HCT116 (cell line): Measurements from ENCODE around the gene GMDS. TPM values are rescaled to one million over a fixed set of nuclear protein-coding genes. Genes with fewer than 3 reads are reported as not detected.

Experiments used
- ATAC-seq: fragments of 200-7000 bp; cut with Tn5 transposase; 2 replicates; pipeline ENCODE4 v1.9.1; 2020; ENCODE audit warnings: mild to moderate bottlenecking, moderate library complexity
- BruUV-seq: library from RNA; stranded (reverse); fragments of 400-500 nt; replicated peaks from 2 replicates; lab custom pipeline; 2021; lab: Mats Ljungman, UMichigan
- CTCF ChIA-PET: fragments of 300-600 bp; sonication (Branson Sonifier 250); formaldehyde crosslinking; loops from one replicate; lab custom pipeline; 2021; ENCODE audit warnings: antibody characterized with exemption; lab: Charles Lee
- POLR2A ChIA-PET: fragments of 300-600, 350-600 bp; sonication (Branson Sonifier 250); formaldehyde crosslinking; loops from one replicate; lab custom pipeline; 2021; ENCODE audit warnings: antibody characterized with exemption; lab: Charles Lee
- RAD21 ChIA-PET, 2 experiments: fragments of 300-600 bp; sonication (Branson Sonifier 250); formaldehyde crosslinking; loops; one replicate each; lab custom pipeline; 2023; ENCODE audit warnings: low total read pairs in 2 of 2; ENCODE audit not compliant: uncharacterized antibody in 2 of 2, unreplicated experiment in 2 of 2, low non-redundant PET in 1 of 2; lab: Charles Lee
- DNase-seq: peaks from one replicate; pipeline ENCODE4 v3.0.0-alpha.2; 2010; ENCODE audit warnings: low read depth, low spot score
- H2AFZ ChIP-seq: fragments of 200-600 bp; shearing (Covaris generic), sonication (generic); 2 replicates; pipeline ENCODE4 v1.6.1; 2017; ENCODE audit warnings: low read depth, mixed run types, mixed read lengths, antibody characterized with exemption, low read length; ENCODE audit not compliant: poor library complexity, severe bottlenecking
- H3K27ac ChIP-seq: 2 replicates; pipeline ENCODE4 v1.5.1; 2012; ENCODE audit warnings: low read depth, low read length
- H3K27me3 ChIP-seq: fragments of 200-600 bp; sonication (generic); 2 replicates; pipeline ENCODE4 v1.6.1; 2016; ENCODE audit warnings: mixed run types, low read length, mixed read lengths; ENCODE audit not compliant: insufficient read depth
- H3K36me3 ChIP-seq, 2 experiments: fragments of 200-500 bp in 1 of 2; fragments of 200-600 bp in 1 of 2; sonication (Bioruptor generic) in 1 of 2; sonication (generic) in 1 of 2; 2 replicates each; pipeline versions ENCODE4 v1.5.1 to v1.6.1; 2014 to 2016; ENCODE audit warnings: low read length in 2 of 2, inconsistent platforms in 1 of 2, mixed read lengths in 1 of 2, mixed run types in 1 of 2; ENCODE audit not compliant: insufficient read depth in 2 of 2, control insufficient read depth in 1 of 2
- H3K4me1 ChIP-seq, 2 experiments: fragments of 200-600 bp in 1 of 2; sonication (generic) in 1 of 2; 2 replicates each; pipeline versions ENCODE4 v1.5.1 to v1.6.1; 2012 to 2017; ENCODE audit warnings: low read length in 2 of 2, inconsistent platforms in 1 of 2, mild to moderate bottlenecking in 1 of 2, mixed read lengths in 1 of 2, mixed run types in 1 of 2, moderate library complexity in 1 of 2; ENCODE audit not compliant: insufficient read depth in 2 of 2, control insufficient read depth in 1 of 2
- H3K4me2 ChIP-seq: fragments of 200-600 bp; sonication (generic); 2 replicates; pipeline ENCODE4 v1.6.1; 2017; ENCODE audit warnings: mixed run types, low read length, mixed read lengths
- H3K4me3 ChIP-seq, 2 experiments: fragments of 200-600 bp in 1 of 2; sonication (generic) in 1 of 2; replicated peaks in 1 of 2; 2 replicates each; pipeline ENCODE4 v1.5.1; 2011 to 2016; ENCODE audit warnings: low read length in 2 of 2, control low read depth in 1 of 2, low read depth in 1 of 2, mild to moderate bottlenecking in 1 of 2, mixed read lengths in 1 of 2, mixed run types in 1 of 2
- H3K79me2 ChIP-seq: fragments of 200-600 bp; sonication (generic); 2 replicates; pipeline ENCODE4 v1.6.1; 2017; ENCODE audit warnings: mild to moderate bottlenecking, mixed run types, low read length, moderate library complexity, mixed read lengths; ENCODE audit not compliant: insufficient read depth
- H3K9ac ChIP-seq: fragments of 200-600 bp; sonication (generic); 2 replicates; pipeline ENCODE4 v1.6.1; 2016; ENCODE audit warnings: low read length, mixed read lengths
- H3K9me2 ChIP-seq: fragments of 200-600 bp; sonication (generic), shearing (Covaris generic); 2 replicates; pipeline ENCODE4 v1.6.1; 2017; ENCODE audit warnings: mixed run types, mild to moderate bottlenecking, moderate library complexity; ENCODE audit not compliant: insufficient read depth
- H3K9me3 ChIP-seq, 2 experiments: fragments of 200-500 bp in 1 of 2; fragments of 200-600 bp in 1 of 2; sonication (Bioruptor generic) in 1 of 2; sonication (generic) in 1 of 2; 2 replicates each; pipeline ENCODE4 v1.6.1; 2014 to 2017; ENCODE audit warnings: low read length in 2 of 2, mixed read lengths in 2 of 2, inconsistent platforms in 1 of 2, low read depth in 1 of 2, mild to moderate bottlenecking in 1 of 2, mixed run types in 1 of 2, moderate library complexity in 1 of 2; ENCODE audit not compliant: control insufficient read depth in 1 of 2, insufficient read depth in 1 of 2
- H4K20me1 ChIP-seq: fragments of 200-600 bp; sonication (generic), shearing (Covaris generic); 2 replicates; pipeline ENCODE4 v1.6.1; 2017; ENCODE audit warnings: mixed run types, mild to moderate bottlenecking, moderate library complexity; ENCODE audit not compliant: insufficient read depth
- ATF3 ChIP-seq: IDR thresholded peaks from 2 replicates; pipeline ENCODE4 v1.6.1; 2012
- CBX3 ChIP-seq: IDR thresholded peaks from 2 replicates; pipeline ENCODE4 v1.6.1; 2012; ENCODE audit warnings: low read depth
- CTCF ChIP-seq, 3 experiments: fragments of 200-600 bp in 1 of 3; sonication (generic) in 1 of 3; IDR thresholded peaks in 2 of 3; conservative IDR thresholded peaks in 1 of 3; 2 replicates each; pipeline ENCODE4 v1.5.1; 2012 to 2017; ENCODE audit warnings: low read depth in 2 of 3, low read length in 2 of 3, antibody characterized with exemption in 1 of 3, borderline replicate concordance in 1 of 3, control low read depth in 1 of 3, mild to moderate bottlenecking in 1 of 3, mixed read lengths in 1 of 3, mixed run types in 1 of 3, moderate library complexity in 1 of 3; ENCODE audit not compliant: insufficient read depth in 1 of 3
- EGR1 ChIP-seq: IDR thresholded peaks from 2 replicates; pipeline ENCODE4 v1.6.1; 2012; ENCODE audit warnings: low read depth
- ELF1 ChIP-seq: IDR thresholded peaks from 2 replicates; pipeline ENCODE4 v1.6.1; 2012; ENCODE audit warnings: low read depth, borderline replicate concordance
- EZH2 ChIP-seq: fragments of 200-600 bp; sonication (generic); IDR thresholded peaks from 2 replicates; pipeline ENCODE4 v1.6.1; 2017; ENCODE audit warnings: antibody characterized with exemption, mixed run types
- FOSL1 ChIP-seq: IDR thresholded peaks from 2 replicates; pipeline ENCODE4 v1.6.1; 2012; ENCODE audit warnings: low read depth
- JUND ChIP-seq: IDR thresholded peaks from 2 replicates; pipeline ENCODE4 v1.6.1; 2012
- MAX ChIP-seq: IDR thresholded peaks from 2 replicates; pipeline ENCODE4 v1.6.1; 2012
- POLR2A ChIP-seq: IDR thresholded peaks from 2 replicates; pipeline ENCODE4 v1.7.0; 2011; ENCODE audit warnings: borderline replicate concordance; ENCODE audit not compliant: insufficient read depth, insufficient read length; ENCODE audit errors: extremely low read depth
- POLR2AphosphoS5 ChIP-seq: IDR thresholded peaks from 2 replicates; pipeline ENCODE4 v1.6.1; 2011; ENCODE audit warnings: mild to moderate bottlenecking, low read depth, low read length, moderate library complexity
- RAD21 ChIP-seq: IDR thresholded peaks from 2 replicates; pipeline ENCODE4 v1.6.1; 2012; ENCODE audit warnings: low read depth, mild to moderate bottlenecking
- SIN3A ChIP-seq: IDR thresholded peaks from 2 replicates; pipeline ENCODE4 v1.6.1; 2012; ENCODE audit warnings: low read depth
- SRF ChIP-seq: IDR thresholded peaks from 2 replicates; pipeline ENCODE4 v1.6.1; 2012; ENCODE audit warnings: low read depth
- TCF7L2 ChIP-seq: IDR thresholded peaks from 2 replicates; pipeline ENCODE4 v1.7.0; 2011; ENCODE audit warnings: borderline replicate concordance, inconsistent platforms; ENCODE audit not compliant: insufficient read depth, insufficient read length; ENCODE audit errors: extremely low read depth
- YY1 ChIP-seq: IDR thresholded peaks from 2 replicates; pipeline ENCODE4 v1.6.1; 2011; ENCODE audit warnings: low read length, low read depth, moderate library complexity, mild to moderate bottlenecking; ENCODE audit not compliant: insufficient replicate concordance; ENCODE audit errors: extremely low read depth
- ZBTB33 ChIP-seq: IDR thresholded peaks from 2 replicates; pipeline ENCODE4 v1.6.1; 2011; ENCODE audit warnings: mild to moderate bottlenecking, low read length, moderate library complexity; ENCODE audit not compliant: insufficient replicate concordance; ENCODE audit errors: extremely low read depth
- ZFX ChIP-seq: fragments of 450-650 bp; IDR thresholded peaks from 2 replicates; pipeline ENCODE4 v1.6.1; 2017
- intact Hi-C: fragments of 100-400 bp; cut with micrococcal nuclease; formaldehyde crosslinking; loops from 2 replicates; pipeline ENCODE4 v1.10.0; 2022
- total RNA-seq: library from RNA; stranded (reverse); gene quantifications from one replicate; pipeline ENCODE4 v1.2.1, GENCODE V29; 2021; ENCODE audit not compliant: unreplicated experiment

The GMDS gene
- total RNA-seq, 1 experiment from 2014 or later: 34.4 TPM

- TF ChIP-seq POLR2AphosphoS5: no peak
- TF ChIP-seq EZH2: no peak
- TF ChIP-seq CTCF (IDR thresholded peaks at IDR 0.05 in 2 of 3, conservative IDR thresholded peaks at IDR 0.05 in 1 of 3; ENCODE audit: borderline replicate concordance in 1 of 3, insufficient read depth in 1 of 3, low read depth in 2 of 3, low read length in 2 of 3): no peak
- TF ChIP-seq POLR2A: no peak
- no peak for TF ChIP-seq JUND
- TF ChIP-seq ELF1: no peak
These were observed 578.2 kb downstream of the GMDS start (continued) for GRCh38 chr6:1667012-1667804.

- Histone ChIP-seq H3K36me3 (no peaks in the 10 kb centered on the region), H3K9ac (no peak overlapping the region), H3K9me2 (no peaks in the 10 kb centered on the region), H3K4me1 (no peaks in the 10 kb centered on the region), H3K27me3 (no peaks in the 10 kb centered on the region), H3K79me2 (no peaks in the 10 kb centered on the region), H3K4me3 (no peak overlapping the region), H4K20me1 (no peaks in the 10 kb centered on the region), H3K9me3 (no peaks in the 10 kb centered on the region), H3K27ac (no peak overlapping the region), H2AFZ (no peak overlapping the region), H3K4me2 (no peak overlapping the region)
- POLR2A ChIA-PET: no interaction called here
- RAD21 ChIA-PET: no interaction called here
- CTCF ChIA-PET: no interaction called here
- intact Hi-C loops: no loop called here
- DNase-seq (no peak), ATAC-seq (no peak)
- no TSS peak for BruUV-seq
- TF ChIP-seq RAD21 (no peak), SIN3A (no peak), ELF1 (no peak), JUND (no peak), ATF3 (no peak), POLR2A (no peak), CTCF (IDR thresholded peaks at IDR 0.05 in 2 of 3, conservative IDR thresholded peaks at IDR 0.05 in 1 of 3; ENCODE audit: borderline replicate concordance in 1 of 3, insufficient read depth in 1 of 3, low read depth in 2 of 3, low read length in 2 of 3) (no peak), FOSL1 (no peak), TCF7L2 (no peak), MAX (no peak), CBX3 (no peak), ZBTB33 (no peak), YY1 (no peak), EGR1 (no peak), ZFX (no peak), SRF (no peak)
These were observed 580.2 kb downstream of the GMDS start for GRCh38 chr6:1665214-1665613.
